Medulla oblongata (tissue), 1 donor: ENCODE data around the gene BARD1.
"Not testable (repeated sequence)": the region's sequence is repeated elsewhere in the genome, so short reads cannot be mapped to it uniquely, and the experiment has no call there.

Experiments
- DNase-seq: peaks from one replicate; pipeline ENCODE4 v3.0.0-alpha.2; 2015; ENCODE audit errors: extremely low spot score

Gene BARD1

GRCh38 chr2:214765180-214765579, 44.3 kb downstream of the BARD1 start:
- DNase-seq = no peak

GRCh38 chr2:214753455-214753854, 56.0 kb downstream of the BARD1 start:
- no peak for DNase-seq

GRCh38 chr2:214750529-214750928, 59.0 kb downstream of the BARD1 start:
- no peak for DNase-seq

GRCh38 chr2:214747992-214748391, 61.5 kb downstream of the BARD1 start:
- no peak for DNase-seq

GRCh38 chr2:214742119-214742518, 67.4 kb downstream of the BARD1 start:
- DNase-seq = no peak

- DNase-seq = no peak
Measured at GRCh38 chr2:214740867-214741395, 68.6 kb downstream of the BARD1 start.

GRCh38 chr2:214737188-214737587, 72.3 kb downstream of the BARD1 start:
- DNase-seq = no peak

GRCh38 chr2:214730800-214731407, 78.6 kb downstream of the BARD1 start:
- DNase-seq = peak; percentile 11

GRCh38 chr2:214730248-214730647, 79.2 kb downstream of the BARD1 start:
- DNase-seq = no peak

GRCh38 chr2:214724741-214725140, 84.7 kb downstream of the BARD1 start:
- DNase-seq = no peak

GRCh38 chr2:214717837-214718236, 91.6 kb downstream of the BARD1 start:
- DNase-seq = not testable (repeated sequence)

- no peak for DNase-seq
Measured at GRCh38 chr2:214716811-214717560, 92.5 kb downstream of the BARD1 start.

- no peak for DNase-seq
Measured at GRCh38 chr2:214715025-214715424, 94.5 kb downstream of the BARD1 start.

GRCh38 chr2:214713080-214713830, 96.2 kb downstream of the BARD1 start:
- no peak for DNase-seq

GRCh38 chr2:214710729-214711128, 98.8 kb downstream of the BARD1 start:
- DNase-seq = no peak

- no peak for DNase-seq
Measured at GRCh38 chr2:214706986-214707385, 102.5 kb downstream of the BARD1 start.

- DNase-seq = no peak
Measured at GRCh38 chr2:214699236-214699635, 110.2 kb downstream of the BARD1 start.

- DNase-seq = no peak
Measured at GRCh38 chr2:214696681-214697080, 112.8 kb downstream of the BARD1 start.

GRCh38 chr2:214695789-214696188, 113.7 kb downstream of the BARD1 start:
- DNase-seq = no peak

- not testable (repeated sequence) for DNase-seq
Measured at GRCh38 chr2:214683557-214683956, 125.9 kb downstream of the BARD1 start.

- no peak for DNase-seq
Measured at GRCh38 chr2:214679736-214680135, 129.7 kb downstream of the BARD1 start.

- DNase-seq = no peak
Measured at GRCh38 chr2:214676421-214677089, 132.9 kb downstream of the BARD1 start.
